AG09309 (cell line): ENCODE data around the gene NFE2.

Source experiments
- DNase-seq: peaks from one replicate; pipeline ENCODE4 v3.0.0-alpha.2; 2010; ENCODE audit warnings: low read depth
- H3K4me3 ChIP-seq: 2 replicates; pipeline ENCODE4 v1.5.1; 2011; ENCODE audit warnings: mild to moderate bottlenecking, low read depth, low read length, moderate library complexity; ENCODE audit not compliant: control insufficient read depth
- CTCF ChIP-seq: IDR thresholded peaks from 2 replicates; pipeline ENCODE4 v1.5.1; 2011; ENCODE audit warnings: mild to moderate bottlenecking, low read depth, low read length, inconsistent platforms; ENCODE audit not compliant: insufficient read depth, control insufficient read depth; ENCODE audit errors: missing control alignments

The NFE2 gene

GRCh38 chr12:54300732-54301427 lies at the start of gene NFE2:
TSS of gene NFE2 (minus strand) at chr12:54301015. CDS start at chr12:54295248, 5,767 bp downstream.
- TF ChIP-seq CTCF, result no peak
- no peak for DNase-seq
- H3K4me3 ChIP-seq, result peak within 1 kb of the TSS; percentile 30

- H3K4me3 ChIP-seq, result no peak overlapping the region
- no peak for DNase-seq
- no peak for TF ChIP-seq CTCF
These were observed 48.9 kb upstream of the NFE2 start for GRCh38 chr12:54349679-54350078.

- DNase-seq, result no peak
- TF ChIP-seq CTCF, result no peak
- H3K4me3 ChIP-seq, result no peak overlapping the region
These were observed 48.2 kb upstream of the NFE2 start for GRCh38 chr12:54349036-54349435.

- TF ChIP-seq CTCF, result no peak
- no peak for DNase-seq
- H3K4me3 ChIP-seq, result no peak overlapping the region
These were observed 40.8 kb upstream of the NFE2 start for GRCh38 chr12:54341378-54342300.

GRCh38 chr12:54340846-54341245 lies 40.0 kb upstream of the NFE2 start:
- no peak for TF ChIP-seq CTCF
- no peak for DNase-seq

GRCh38 chr12:54338698-54339296 lies 38.0 kb upstream of the NFE2 start:
- no peak overlapping the region for H3K4me3 ChIP-seq
- no peak for TF ChIP-seq CTCF
- no peak for DNase-seq

More at GRCh38 chr12:54340846-54341245, 40.0 kb upstream of the NFE2 start:
- H3K4me3 ChIP-seq, result no peak overlapping the region
